ENCODE measurements around the gene GLMP. TPM values are rescaled to one million over a fixed set of nuclear protein-coding genes. Genes with fewer than 3 reads are reported as not detected.

The GLMP gene
- polyA plus RNA-seq, 2 of the 4 experiments (the other 2 are of a cell fraction) = 12.4 to 32.5 TPM

DNA sequence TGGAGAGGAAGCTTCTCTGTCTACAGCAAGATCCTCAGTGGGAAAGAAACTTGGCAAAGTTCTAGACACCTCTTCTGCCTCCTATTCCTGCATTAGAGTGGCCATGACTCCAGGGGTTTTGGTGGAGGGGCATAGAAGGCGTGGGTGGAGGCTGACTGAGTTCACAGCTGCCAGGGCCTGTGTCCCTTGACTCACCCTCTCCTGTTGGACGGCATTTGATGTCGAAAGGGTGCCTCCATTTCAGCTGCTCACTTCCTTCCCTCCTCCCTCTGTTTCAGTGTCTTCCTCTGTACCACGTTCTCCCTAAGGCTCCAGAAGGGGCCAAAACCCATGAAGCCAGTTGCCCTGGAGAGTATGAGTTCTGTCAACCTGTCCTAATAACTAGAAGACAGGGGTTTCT lies 10.7 kb downstream of the GLMP start (continued):
- TF ChIP-seq, protein P1, sequence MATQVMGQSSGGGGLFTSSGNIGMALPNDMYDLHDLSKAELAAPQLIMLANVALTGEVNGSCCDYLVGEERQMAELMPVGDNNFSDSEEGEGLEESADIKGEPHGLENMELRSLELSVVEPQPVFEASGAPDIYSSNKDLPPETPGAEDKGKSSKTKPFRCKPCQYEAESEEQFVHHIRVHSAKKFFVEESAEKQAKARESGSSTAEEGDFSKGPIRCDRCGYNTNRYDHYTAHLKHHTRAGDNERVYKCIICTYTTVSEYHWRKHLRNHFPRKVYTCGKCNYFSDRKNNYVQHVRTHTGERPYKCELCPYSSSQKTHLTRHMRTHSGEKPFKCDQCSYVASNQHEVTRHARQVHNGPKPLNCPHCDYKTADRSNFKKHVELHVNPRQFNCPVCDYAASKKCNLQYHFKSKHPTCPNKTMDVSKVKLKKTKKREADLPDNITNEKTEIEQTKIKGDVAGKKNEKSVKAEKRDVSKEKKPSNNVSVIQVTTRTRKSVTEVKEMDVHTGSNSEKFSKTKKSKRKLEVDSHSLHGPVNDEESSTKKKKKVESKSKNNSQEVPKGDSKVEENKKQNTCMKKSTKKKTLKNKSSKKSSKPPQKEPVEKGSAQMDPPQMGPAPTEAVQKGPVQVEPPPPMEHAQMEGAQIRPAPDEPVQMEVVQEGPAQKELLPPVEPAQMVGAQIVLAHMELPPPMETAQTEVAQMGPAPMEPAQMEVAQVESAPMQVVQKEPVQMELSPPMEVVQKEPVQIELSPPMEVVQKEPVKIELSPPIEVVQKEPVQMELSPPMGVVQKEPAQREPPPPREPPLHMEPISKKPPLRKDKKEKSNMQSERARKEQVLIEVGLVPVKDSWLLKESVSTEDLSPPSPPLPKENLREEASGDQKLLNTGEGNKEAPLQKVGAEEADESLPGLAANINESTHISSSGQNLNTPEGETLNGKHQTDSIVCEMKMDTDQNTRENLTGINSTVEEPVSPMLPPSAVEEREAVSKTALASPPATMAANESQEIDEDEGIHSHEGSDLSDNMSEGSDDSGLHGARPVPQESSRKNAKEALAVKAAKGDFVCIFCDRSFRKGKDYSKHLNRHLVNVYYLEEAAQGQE (IDR thresholded peaks at IDR 0.05) = no peak
- no peak for TF ChIP-seq RARB (CRISPR knock-in tag; IDR thresholded peaks at IDR 0.05)
- no peak for TF ChIP-seq CBX8 (IDR thresholded peaks at IDR 0.05)

DNA sequence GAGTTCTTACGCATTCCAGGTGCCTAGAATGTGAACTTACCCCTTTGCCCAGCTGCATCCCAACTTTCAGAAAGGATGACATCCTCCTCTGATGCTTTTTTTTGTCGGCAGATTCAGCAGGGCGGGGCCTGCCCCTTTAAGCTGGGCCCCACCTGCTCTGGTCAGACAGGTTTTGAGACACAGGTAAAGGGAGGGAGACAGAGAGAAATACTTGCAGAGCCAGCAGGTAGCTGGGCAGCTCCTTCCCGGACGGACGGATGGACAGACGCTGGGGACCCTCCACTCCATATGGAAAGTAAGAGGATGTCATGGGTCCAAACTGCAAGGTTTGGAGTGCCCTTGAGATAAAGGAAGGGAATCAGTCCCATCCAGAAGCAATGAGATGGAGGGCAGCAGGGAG lies 11.4 kb downstream of the GLMP start, which contains the start of gene TMEM79:
TSS of gene TMEM79 (plus strand) at position 214 of the 400 bp plus-strand sequence. CDS start 902 bp downstream, outside the sequence.
- ChIA-PET POLR2A (interaction anchor here (2.5 to 2.6 kb wide), 2 partner anchors 11 to 71 kb away, joined by 12 to 16 read pairs; partner anchors contain the start of genes GLMP and PMF1), CTCF (interaction anchor here (0.9 to 3.1 kb wide), 6 partner anchors 10 to 194 kb away, joined by 3 to 9 read pairs (median 6); no protein-coding TSS in a partner anchor)
- no peak for DNase-seq (ENCODE audit: low read depth in 1 of 2, low spot score in 1 of 2)
- peak within 1 kb of the TSS; percentile 98 for H3K4me2 ChIP-seq
- TF ChIP-seq CBX8 (IDR thresholded peaks at IDR 0.05) (no peak), JUNB (IDR thresholded peaks at IDR 0.05) (no peak), FOSB (CRISPR knock-in tag; IDR thresholded peaks at IDR 0.05) (no peak), JUN (IDR thresholded peaks at IDR 0.05) (no peak), RFX5 (IDR thresholded peaks at IDR 0.05) (no peak), ZFP36 (IDR thresholded peaks at IDR 0.05; ENCODE audit: borderline replicate concordance, partially characterized antibody) (no peak), CHD4 (IDR thresholded peaks at IDR 0.05; ENCODE audit: borderline replicate concordance) (no peak), PHF8 (IDR thresholded peaks at IDR 0.05; ENCODE audit: borderline replicate concordance, low read depth) (no peak), CHD2 (IDR thresholded peaks at IDR 0.05; ENCODE audit: low read length, partially characterized antibody) (no peak)
- TF ChIP-seq, protein P2, sequence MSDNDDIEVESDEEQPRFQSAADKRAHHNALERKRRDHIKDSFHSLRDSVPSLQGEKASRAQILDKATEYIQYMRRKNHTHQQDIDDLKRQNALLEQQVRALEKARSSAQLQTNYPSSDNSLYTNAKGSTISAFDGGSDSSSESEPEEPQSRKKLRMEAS (IDR thresholded peaks at IDR 0.05) = no peak
- TF ChIP-seq, protein P3, sequence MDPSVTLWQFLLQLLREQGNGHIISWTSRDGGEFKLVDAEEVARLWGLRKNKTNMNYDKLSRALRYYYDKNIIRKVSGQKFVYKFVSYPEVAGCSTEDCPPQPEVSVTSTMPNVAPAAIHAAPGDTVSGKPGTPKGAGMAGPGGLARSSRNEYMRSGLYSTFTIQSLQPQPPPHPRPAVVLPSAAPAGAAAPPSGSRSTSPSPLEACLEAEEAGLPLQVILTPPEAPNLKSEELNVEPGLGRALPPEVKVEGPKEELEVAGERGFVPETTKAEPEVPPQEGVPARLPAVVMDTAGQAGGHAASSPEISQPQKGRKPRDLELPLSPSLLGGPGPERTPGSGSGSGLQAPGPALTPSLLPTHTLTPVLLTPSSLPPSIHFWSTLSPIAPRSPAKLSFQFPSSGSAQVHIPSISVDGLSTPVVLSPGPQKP (IDR thresholded peaks at IDR 0.05; ENCODE audit: low read depth, low read length) = no peak
- ATAC-seq = no peak
- peak within 1 kb of the TSS; percentile 90 to 95 for H3K27ac ChIP-seq
- H3K4me1 ChIP-seq = peaks cover 21% of the 10 kb centered on the region
- 83% methylated on average over 7 of the region's 7 CpGs for WGBS (ENCODE audit: missing lambda C conversion rate)
- H3K9me3 ChIP-seq = no peaks in the 10 kb centered on the region
- H3K4me3 ChIP-seq = peak within 1 kb of the TSS; percentile 83
- no peak for FAIRE-seq

DNA sequence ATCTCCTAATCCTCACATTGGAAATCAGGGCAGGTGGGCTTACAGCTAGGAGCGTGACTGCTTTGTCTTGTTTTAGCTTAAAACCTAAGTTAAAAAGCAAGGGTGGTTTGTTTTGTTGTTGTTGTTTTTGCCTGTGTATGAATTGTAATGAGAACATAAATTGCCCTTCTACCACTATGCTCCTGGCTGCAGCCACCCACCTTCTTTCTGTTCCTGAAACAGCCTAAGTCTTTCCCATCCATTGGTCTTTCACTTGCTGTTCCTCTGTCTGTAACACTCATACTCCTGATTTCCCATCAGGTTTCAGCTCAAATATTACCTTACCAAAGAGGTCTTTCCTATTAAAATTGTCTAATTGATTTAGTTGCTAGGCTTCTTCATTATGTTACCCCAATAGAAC lies 12.0 kb downstream of the GLMP start:
- TF ChIP-seq ZSCAN20 (CRISPR knock-in tag; IDR thresholded peaks at IDR 0.05) (no peak), CEBPB (IDR thresholded peaks at IDR 0.05) (no peak), TFCP2L1 (CRISPR knock-in tag; IDR thresholded peaks at IDR 0.05) (no peak)
- POLR2A ChIA-PET = interaction anchor here (1.5 to 2.6 kb wide), 4 partner anchors 11 to 71 kb away, joined by 6 to 19 read pairs (median 14); partner anchors contain the start of genes CCT3, GLMP, PMF1 and TSACC

More for the DNA sequence above, 12.0 kb downstream of the GLMP start:
- 58% methylated on average over 1 of the region's 1 CpG for WGBS (ENCODE audit: missing lambda C conversion rate)
- no peak for DNase-seq (ENCODE audit: low read depth in 1 of 2, low spot score in 1 of 2)
- no peaks in the 10 kb centered on the region for H3K9me3 ChIP-seq
- CTCF ChIA-PET = interaction anchor here (0.6 to 3.1 kb wide), 6 partner anchors 10 to 162 kb away, joined by 3 to 9 read pairs (median 6); no protein-coding TSS in a partner anchor
- peak overlapping the region; percentile 90 to 95 for H3K27ac ChIP-seq
- H3K4me3 ChIP-seq = peak overlapping the region; percentile 83
- peaks cover 21% of the 10 kb centered on the region for H3K4me1 ChIP-seq
- FAIRE-seq = no peak
- no peak for ATAC-seq
- H3K4me2 ChIP-seq = peak overlapping the region; percentile 98
